ENCODE data around the gene ERC2.

The ERC2 gene

DNA sequence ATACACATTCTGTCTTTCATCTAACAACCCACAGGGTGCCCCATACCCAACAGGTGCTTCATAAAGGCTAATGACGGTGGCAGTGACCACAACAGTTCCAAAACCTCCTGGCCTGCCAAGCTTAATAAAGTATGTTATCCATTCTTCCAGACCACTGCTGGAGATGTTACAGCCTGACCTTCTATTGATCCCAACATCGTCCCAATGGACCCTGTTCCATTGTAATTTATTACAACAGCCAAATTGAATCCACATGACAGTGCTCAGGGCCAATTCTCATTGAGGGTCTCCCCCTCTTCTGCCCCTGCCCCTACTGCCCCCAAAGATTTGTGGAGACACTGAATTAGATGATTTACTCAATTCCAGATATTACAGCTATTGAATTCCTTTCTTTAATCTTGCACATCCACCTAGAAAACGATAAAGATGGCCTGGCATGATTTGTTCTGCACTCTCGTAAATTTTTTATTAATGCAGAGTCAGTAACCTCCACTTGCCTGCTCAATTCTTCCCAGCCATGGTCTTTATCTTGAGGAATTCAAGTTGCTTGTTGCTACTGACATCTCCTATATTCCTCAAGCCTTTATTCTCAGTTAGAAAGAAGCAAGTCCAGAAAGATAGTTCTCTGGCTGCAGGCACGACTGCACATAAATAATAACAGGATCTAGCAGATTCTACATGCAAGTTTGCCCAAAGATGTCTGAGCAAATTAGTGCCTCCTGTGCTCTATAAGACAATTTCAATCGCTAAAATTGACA, 407.6 kb downstream of the ERC2 start:
- TF ChIP-seq RAD21 (IDR thresholded peaks at IDR 0.05; ENCODE audit: low read depth) (no peak), YY1 (IDR thresholded peaks at IDR 0.05; ENCODE audit: low read depth) (no peak), TCF12 (IDR thresholded peaks at IDR 0.05; ENCODE audit: low read depth) (no peak), TAF1 (IDR thresholded peaks at IDR 0.05; ENCODE audit: low read depth) (no peak), TEAD4 (IDR thresholded peaks at IDR 0.05) (no peak), CREB1 (IDR thresholded peaks at IDR 0.05; ENCODE audit: low read depth) (no peak), FOXM1 (IDR thresholded peaks at IDR 0.05; ENCODE audit: borderline replicate concordance, low read depth) (no peak), EGR1 (IDR thresholded peaks at IDR 0.05) (no peak), ZBTB7A (IDR thresholded peaks at IDR 0.05; ENCODE audit: low read depth) (no peak), CEBPB (IDR thresholded peaks at IDR 0.05) (no peak), EP300 (IDR thresholded peaks at IDR 0.05; ENCODE audit: borderline replicate concordance) (no peak)
- TF ChIP-seq, protein P1, sequence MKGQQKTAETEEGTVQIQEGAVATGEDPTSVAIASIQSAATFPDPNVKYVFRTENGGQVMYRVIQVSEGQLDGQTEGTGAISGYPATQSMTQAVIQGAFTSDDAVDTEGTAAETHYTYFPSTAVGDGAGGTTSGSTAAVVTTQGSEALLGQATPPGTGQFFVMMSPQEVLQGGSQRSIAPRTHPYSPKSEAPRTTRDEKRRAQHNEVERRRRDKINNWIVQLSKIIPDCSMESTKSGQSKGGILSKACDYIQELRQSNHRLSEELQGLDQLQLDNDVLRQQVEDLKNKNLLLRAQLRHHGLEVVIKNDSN (IDR thresholded peaks at IDR 0.05), result no peak
- TF ChIP-seq, protein P2, sequence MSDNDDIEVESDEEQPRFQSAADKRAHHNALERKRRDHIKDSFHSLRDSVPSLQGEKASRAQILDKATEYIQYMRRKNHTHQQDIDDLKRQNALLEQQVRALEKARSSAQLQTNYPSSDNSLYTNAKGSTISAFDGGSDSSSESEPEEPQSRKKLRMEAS (IDR thresholded peaks at IDR 0.05), result no peak
- TF ChIP-seq, protein P3, sequence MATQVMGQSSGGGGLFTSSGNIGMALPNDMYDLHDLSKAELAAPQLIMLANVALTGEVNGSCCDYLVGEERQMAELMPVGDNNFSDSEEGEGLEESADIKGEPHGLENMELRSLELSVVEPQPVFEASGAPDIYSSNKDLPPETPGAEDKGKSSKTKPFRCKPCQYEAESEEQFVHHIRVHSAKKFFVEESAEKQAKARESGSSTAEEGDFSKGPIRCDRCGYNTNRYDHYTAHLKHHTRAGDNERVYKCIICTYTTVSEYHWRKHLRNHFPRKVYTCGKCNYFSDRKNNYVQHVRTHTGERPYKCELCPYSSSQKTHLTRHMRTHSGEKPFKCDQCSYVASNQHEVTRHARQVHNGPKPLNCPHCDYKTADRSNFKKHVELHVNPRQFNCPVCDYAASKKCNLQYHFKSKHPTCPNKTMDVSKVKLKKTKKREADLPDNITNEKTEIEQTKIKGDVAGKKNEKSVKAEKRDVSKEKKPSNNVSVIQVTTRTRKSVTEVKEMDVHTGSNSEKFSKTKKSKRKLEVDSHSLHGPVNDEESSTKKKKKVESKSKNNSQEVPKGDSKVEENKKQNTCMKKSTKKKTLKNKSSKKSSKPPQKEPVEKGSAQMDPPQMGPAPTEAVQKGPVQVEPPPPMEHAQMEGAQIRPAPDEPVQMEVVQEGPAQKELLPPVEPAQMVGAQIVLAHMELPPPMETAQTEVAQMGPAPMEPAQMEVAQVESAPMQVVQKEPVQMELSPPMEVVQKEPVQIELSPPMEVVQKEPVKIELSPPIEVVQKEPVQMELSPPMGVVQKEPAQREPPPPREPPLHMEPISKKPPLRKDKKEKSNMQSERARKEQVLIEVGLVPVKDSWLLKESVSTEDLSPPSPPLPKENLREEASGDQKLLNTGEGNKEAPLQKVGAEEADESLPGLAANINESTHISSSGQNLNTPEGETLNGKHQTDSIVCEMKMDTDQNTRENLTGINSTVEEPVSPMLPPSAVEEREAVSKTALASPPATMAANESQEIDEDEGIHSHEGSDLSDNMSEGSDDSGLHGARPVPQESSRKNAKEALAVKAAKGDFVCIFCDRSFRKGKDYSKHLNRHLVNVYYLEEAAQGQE (IDR thresholded peaks at IDR 0.05; ENCODE audit: low read depth), result no peak

DNA sequence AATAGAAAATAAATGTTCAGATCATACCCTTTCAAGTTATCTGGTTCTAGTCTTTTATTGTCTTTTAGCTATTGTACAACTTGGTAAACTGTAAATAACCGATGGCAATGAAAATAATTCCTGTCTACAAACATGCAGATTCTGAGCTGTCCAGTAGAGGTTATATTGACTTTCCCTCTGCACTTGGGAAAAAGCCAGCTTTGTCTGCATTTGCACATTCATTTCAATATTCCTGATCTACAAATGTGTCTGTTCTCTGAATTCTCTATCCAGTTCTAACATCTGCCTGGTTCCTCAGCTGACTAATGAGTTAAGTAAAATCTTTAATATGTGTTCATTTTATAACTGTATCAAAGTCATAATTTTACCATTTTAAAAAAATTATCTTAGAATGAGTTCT, 408.5 kb downstream of the ERC2 start:
- TF ChIP-seq EGR1 (IDR thresholded peaks at IDR 0.05) (no peak), EP300 (IDR thresholded peaks at IDR 0.05; ENCODE audit: borderline replicate concordance) (no peak), TEAD4 (IDR thresholded peaks at IDR 0.05) (no peak), TAF1 (IDR thresholded peaks at IDR 0.05; ENCODE audit: low read depth) (no peak), YY1 (IDR thresholded peaks at IDR 0.05; ENCODE audit: low read depth) (no peak), RAD21 (IDR thresholded peaks at IDR 0.05; ENCODE audit: low read depth) (no peak), FOXM1 (IDR thresholded peaks at IDR 0.05; ENCODE audit: borderline replicate concordance, low read depth) (no peak), ZBTB7A (IDR thresholded peaks at IDR 0.05; ENCODE audit: low read depth) (no peak), CEBPB (IDR thresholded peaks at IDR 0.05) (no peak)
- TF ChIP-seq, protein P3 (IDR thresholded peaks at IDR 0.05; ENCODE audit: low read depth), result no peak
- TF ChIP-seq, protein P2 (IDR thresholded peaks at IDR 0.05), result no peak
- TF ChIP-seq, protein P1 (IDR thresholded peaks at IDR 0.05), result no peak

DNA sequence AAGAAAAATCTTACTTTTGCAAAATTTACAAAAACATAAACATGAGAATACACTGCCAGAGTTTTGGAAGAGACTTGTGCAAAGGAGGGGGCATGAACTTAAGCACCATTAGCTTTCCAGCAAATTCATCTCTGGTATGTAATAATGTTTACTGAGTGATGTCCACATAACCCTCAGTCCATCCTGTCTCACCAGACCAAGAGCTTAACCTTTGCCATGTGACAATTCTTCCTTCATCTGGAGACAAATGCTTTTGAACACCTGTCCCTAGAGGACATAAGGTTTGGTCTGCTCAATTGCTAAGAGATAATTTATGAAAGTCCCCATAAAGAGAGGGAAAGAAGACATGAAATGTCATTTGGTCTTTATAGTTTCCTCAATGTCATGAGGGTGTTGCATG, 412.3 kb downstream of the ERC2 start:
- no peak for TF ChIP-seq CEBPB (IDR thresholded peaks at IDR 0.05)
- TF ChIP-seq, protein P2 (IDR thresholded peaks at IDR 0.05), result no peak
- TF ChIP-seq EP300 (IDR thresholded peaks at IDR 0.05; ENCODE audit: borderline replicate concordance), result no peak
- TF ChIP-seq, protein P1 (IDR thresholded peaks at IDR 0.05), result no peak
- no peak for TF ChIP-seq RAD21 (IDR thresholded peaks at IDR 0.05; ENCODE audit: low read depth)
- TF ChIP-seq EGR1 (IDR thresholded peaks at IDR 0.05), result no peak
- TF ChIP-seq TCF12 (IDR thresholded peaks at IDR 0.05; ENCODE audit: low read depth), result no peak
- TF ChIP-seq NFIC (IDR thresholded peaks at IDR 0.05), result no peak
- no peak for TF ChIP-seq YY1 (IDR thresholded peaks at IDR 0.05; ENCODE audit: low read depth)
- TF ChIP-seq TAF1 (IDR thresholded peaks at IDR 0.05; ENCODE audit: low read depth), result no peak
- TF ChIP-seq TEAD4 (IDR thresholded peaks at IDR 0.05), result no peak
- no peak for TF ChIP-seq ZBTB7A (IDR thresholded peaks at IDR 0.05; ENCODE audit: low read depth)
- TF ChIP-seq, protein P3 (IDR thresholded peaks at IDR 0.05; ENCODE audit: low read depth), result no peak
- TF ChIP-seq FOXM1 (IDR thresholded peaks at IDR 0.05; ENCODE audit: borderline replicate concordance, low read depth), result no peak
- no peak for TF ChIP-seq CREB1 (IDR thresholded peaks at IDR 0.05; ENCODE audit: low read depth)

Measured in Ishikawa (cell line).